Suprapubic skin (tissue), 4 donors: ENCODE data around the gene CADPS2.
"Not testable (repeated sequence)": the region's sequence is repeated elsewhere in the genome, so short reads cannot be mapped to it uniquely, and the experiment has no call there.

Experiments
- CTCF ChIP-seq, 2 donors: fragments of 200-600 bp in 1 of 2; fragments of 450-650 bp in 1 of 2; sonication (generic) in 1 of 2; IDR thresholded peaks; one replicate each; pipeline ENCODE4 v1.5.1; 2016 to 2019; ENCODE audit warnings: antibody characterized with exemption in 2 of 2, mild to moderate bottlenecking in 1 of 2, moderate library complexity in 1 of 2
- POLR2A ChIP-seq, 2 donors: fragments of 450-650 bp; IDR thresholded peaks; one replicate each; pipeline ENCODE4 v1.6.1; 2017; ENCODE audit warnings: antibody characterized with exemption in 2 of 2, mild to moderate bottlenecking in 2 of 2, moderate library complexity in 2 of 2
- POLR2AphosphoS5 ChIP-seq, 3 donors: sonication (generic); formaldehyde crosslinking; IDR thresholded peaks; one replicate each; pipeline ENCODE4 v1.6.1; 2017; ENCODE audit warnings: antibody characterized with exemption in 3 of 3

- TF ChIP-seq CTCF, POLR2A, POLR2AphosphoS5 (IDR thresholded peaks at IDR 0.05): not testable (repeated sequence)
These were observed 205.1 kb downstream of the CADPS2 start for GRCh38 chr7:122681186-122681585.
